SK-N-MC (cell line): ENCODE measurements around the gene ENPP7.

Experiments used
- EZH2 ChIP-seq: fragments of 200-600 bp; sonication (generic); IDR thresholded peaks from one replicate; pipeline ENCODE4 v1.6.1; 2017; ENCODE audit warnings: antibody characterized with exemption
- POLR2AphosphoS5 ChIP-seq: IDR thresholded peaks from 2 replicates; pipeline ENCODE4 v1.6.1; 2012; ENCODE audit warnings: mild to moderate bottlenecking, low read depth, low read length, borderline replicate concordance

DNA sequence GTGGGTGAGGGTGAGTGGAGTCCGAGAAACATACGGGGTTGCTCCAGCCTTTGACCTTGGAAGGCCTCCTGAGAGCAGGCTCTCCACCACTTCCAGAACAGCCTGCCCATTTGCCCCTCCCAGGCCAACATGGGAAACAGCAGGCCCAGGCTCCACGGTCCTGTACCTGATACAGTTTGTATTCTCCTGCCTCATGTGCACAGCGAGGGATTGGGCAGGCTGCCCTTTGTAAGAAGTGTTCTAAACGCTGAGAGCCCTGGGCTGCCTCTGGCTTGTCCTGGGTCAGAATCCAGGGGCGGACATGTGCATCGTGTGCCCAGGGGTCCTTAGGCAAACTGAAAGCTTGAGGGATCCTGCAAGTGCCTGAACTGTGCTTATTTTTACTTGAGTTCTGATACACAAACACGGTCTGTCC lies 43.8 kb downstream of the ENPP7 start:
- TF ChIP-seq POLR2AphosphoS5 (no peak), EZH2 (no peak)
